Gastroesophageal sphincter (tissue), 4 donors: ENCODE data around the gene TMEM198. TPM values are rescaled to one million over a fixed set of nuclear protein-coding genes. Genes with fewer than 3 reads are reported as not detected.

Source experiments
- ATAC-seq: fragments of 150-250 bp; one replicate; pipeline ENCODE4 v1.9.1; 2016; ENCODE audit warnings: mild to moderate bottlenecking, moderate library complexity
- H3K27ac ChIP-seq, 4 donors: fragments of 200-600 bp; sonication (generic) in 3 of 4; 1 replicate in 3 of 4; 2 replicates in 1 of 4; pipeline ENCODE4 v1.5.1; 2016 to 2019
- H3K27me3 ChIP-seq: fragments of 200-600 bp; sonication (generic); one replicate; pipeline ENCODE4 v1.5.1; 2019
- H3K36me3 ChIP-seq, 2 donors: fragments of 200-600 bp; sonication (generic); one replicate each; pipeline ENCODE4 v1.5.1; 2019; ENCODE audit warnings: control low read depth in 1 of 2
- H3K4me1 ChIP-seq, 3 donors: fragments of 200-600 bp; sonication (generic); 1 replicate in 2 of 3; 2 replicates in 1 of 3; pipeline ENCODE4 v1.5.1; 2016 to 2019; ENCODE audit warnings: control low read depth in 2 of 3
- H3K4me3 ChIP-seq, 2 donors: fragments of 200-600 bp; sonication (generic); one replicate each; pipeline ENCODE4 v1.5.1; 2019; ENCODE audit warnings: mild to moderate bottlenecking in 1 of 2, moderate library complexity in 1 of 2
- H3K9me3 ChIP-seq, 3 donors: fragments of 200-600 bp; sonication (generic); one replicate each; pipeline ENCODE4 v1.5.1; 2017 to 2019; ENCODE audit warnings: control low read depth in 2 of 3
- CTCF ChIP-seq, 4 experiments: fragments of 200-600 bp in 2 of 4; fragments of 450-650 bp in 2 of 4; sonication (generic) in 1 of 4; IDR thresholded peaks; one replicate each; pipeline ENCODE4 v1.5.1; 2017 to 2019; ENCODE audit warnings: antibody characterized with exemption in 4 of 4, mild to moderate bottlenecking in 2 of 4, moderate library complexity in 2 of 4
- EP300 ChIP-seq: sonication (generic); formaldehyde crosslinking; IDR thresholded peaks from one replicate; pipeline ENCODE4 v1.6.1; 2017; ENCODE audit warnings: antibody characterized with exemption, mild to moderate bottlenecking
- POLR2A ChIP-seq, 2 donors: fragments of 450-650 bp; IDR thresholded peaks; one replicate each; pipeline ENCODE4 v1.6.1; 2017; ENCODE audit warnings: antibody characterized with exemption in 2 of 2, mild to moderate bottlenecking in 2 of 2, moderate library complexity in 1 of 2
- POLR2AphosphoS5 ChIP-seq: sonication (generic); formaldehyde crosslinking; IDR thresholded peaks from one replicate; pipeline ENCODE4 v1.6.1; 2017; ENCODE audit warnings: antibody characterized with exemption
- WGBS, 2 donors: methylation state at CpG; one replicate each; pipeline ENCODE4 v1.1.5; 2018; ENCODE audit warnings: low coverage in 1 of 2; 5-methylcytosine and 5-hydroxymethylcytosine counted together
- total RNA-seq, 4 donors: library from RNA; depleted of rRNA; stranded (reverse); fragments of >200 nt; gene quantifications; one replicate each; pipeline ENCODE4 v1.1.0, GENCODE V29; 2016

The TMEM198 gene
- total RNA-seq, 4 donors from 2014 or later, result 1.6 to 9.5 (median 4.1) TPM

GRCh38 chr2:219560893-219561178 lies 17.0 kb downstream of the TMEM198 start:
- ATAC-seq, result no peak
- H3K36me3 ChIP-seq, result peaks cover 0 to 85% of the 10 kb centered on the region in 2 donors
- no peak for TF ChIP-seq CTCF (IDR thresholded peaks at IDR 0.05)
- TF ChIP-seq POLR2A (IDR thresholded peaks at IDR 0.05), result no peak
- no peak for TF ChIP-seq EP300
- TF ChIP-seq POLR2AphosphoS5, result no peak
- H3K27me3 ChIP-seq, result no peaks in the 10 kb centered on the region
- H3K9me3 ChIP-seq, result no peaks in the 10 kb centered on the region
- peaks cover 0 to 19% (median 3%) of the 10 kb centered on the region in 3 donors for H3K4me1 ChIP-seq
- no peak overlapping the region for H3K4me3 ChIP-seq
- 100% methylated on average over 2 of the region's 3 CpGs; no CpG with 5 or more reads in 1 of the 2 donors for WGBS, 2 donors
- no peak overlapping the region for H3K27ac ChIP-seq

- H3K36me3 ChIP-seq, result peaks cover 0 to 85% of the 10 kb centered on the region in 2 donors
- no peak overlapping the region for H3K4me3 ChIP-seq
- H3K9me3 ChIP-seq, result no peaks in the 10 kb centered on the region
- H3K4me1 ChIP-seq, result peaks cover 0 to 19% (median 3%) of the 10 kb centered on the region in 3 donors
- ATAC-seq, result no peak
- WGBS, 2 donors, result 62 to 76% methylated on average over 5 to 12 of the region's 24 CpGs
- H3K27ac ChIP-seq, result no peak overlapping the region
- no peaks in the 10 kb centered on the region for H3K27me3 ChIP-seq
- TF ChIP-seq POLR2A (IDR thresholded peaks at IDR 0.05) (no peak), CTCF (IDR thresholded peaks at IDR 0.05) (no peak), POLR2AphosphoS5 (no peak)
Measured at GRCh38 chr2:219561179-219562048, 17.6 kb downstream of the TMEM198 start.

GRCh38 chr2:219562049-219563020 lies 18.5 kb downstream of the TMEM198 start:
- ATAC-seq, result no peak
- H3K9me3 ChIP-seq, result no peaks in the 10 kb centered on the region
- 53 to 71% methylated on average over 3 to 6 of the region's 35 CpGs for WGBS, 2 donors
- no peak for TF ChIP-seq EP300
- no peak for TF ChIP-seq POLR2AphosphoS5
- TF ChIP-seq CTCF (IDR thresholded peaks at IDR 0.05), result no peak
- TF ChIP-seq POLR2A (IDR thresholded peaks at IDR 0.05), result no peak
- peaks cover 0 to 85% of the 10 kb centered on the region in 2 donors for H3K36me3 ChIP-seq
- H3K4me3 ChIP-seq, result no peak overlapping the region
- H3K4me1 ChIP-seq, result peaks cover 0 to 19% (median 3%) of the 10 kb centered on the region in 3 donors
- H3K27ac ChIP-seq, result no peak overlapping the region
- H3K27me3 ChIP-seq, result no peaks in the 10 kb centered on the region

- no peak overlapping the region for H3K27ac ChIP-seq
- 90 to 100% methylated on average over 2 to 3 of the region's 20 CpGs for WGBS, 2 donors
- H3K4me1 ChIP-seq, result peaks cover 0 to 19% (median 3%) of the 10 kb centered on the region in 3 donors
- TF ChIP-seq POLR2AphosphoS5, result no peak
- no peak for TF ChIP-seq POLR2A (IDR thresholded peaks at IDR 0.05)
- TF ChIP-seq CTCF (IDR thresholded peaks at IDR 0.05), result no peak
- no peak for TF ChIP-seq EP300
- H3K9me3 ChIP-seq, result no peaks in the 10 kb centered on the region
- no peaks in the 10 kb centered on the region for H3K27me3 ChIP-seq
- peaks cover 0 to 84% of the 10 kb centered on the region in 2 donors for H3K36me3 ChIP-seq
- no peak for ATAC-seq
- H3K4me3 ChIP-seq, result no peak overlapping the region
Measured at GRCh38 chr2:219563271-219563928, 19.6 kb downstream of the TMEM198 start.
